GOT3 (cell line): Measurements from ENCODE around the gene PIPOX.

Experiments
- DNase-seq: peaks from one replicate; lab custom pipeline; 2025; ENCODE audit warnings: mixed read lengths; lab: John Stamatoyannopoulos, UW

Gene PIPOX, protein sequence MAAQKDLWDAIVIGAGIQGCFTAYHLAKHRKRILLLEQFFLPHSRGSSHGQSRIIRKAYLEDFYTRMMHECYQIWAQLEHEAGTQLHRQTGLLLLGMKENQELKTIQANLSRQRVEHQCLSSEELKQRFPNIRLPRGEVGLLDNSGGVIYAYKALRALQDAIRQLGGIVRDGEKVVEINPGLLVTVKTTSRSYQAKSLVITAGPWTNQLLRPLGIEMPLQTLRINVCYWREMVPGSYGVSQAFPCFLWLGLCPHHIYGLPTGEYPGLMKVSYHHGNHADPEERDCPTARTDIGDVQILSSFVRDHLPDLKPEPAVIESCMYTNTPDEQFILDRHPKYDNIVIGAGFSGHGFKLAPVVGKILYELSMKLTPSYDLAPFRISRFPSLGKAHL

DNA sequence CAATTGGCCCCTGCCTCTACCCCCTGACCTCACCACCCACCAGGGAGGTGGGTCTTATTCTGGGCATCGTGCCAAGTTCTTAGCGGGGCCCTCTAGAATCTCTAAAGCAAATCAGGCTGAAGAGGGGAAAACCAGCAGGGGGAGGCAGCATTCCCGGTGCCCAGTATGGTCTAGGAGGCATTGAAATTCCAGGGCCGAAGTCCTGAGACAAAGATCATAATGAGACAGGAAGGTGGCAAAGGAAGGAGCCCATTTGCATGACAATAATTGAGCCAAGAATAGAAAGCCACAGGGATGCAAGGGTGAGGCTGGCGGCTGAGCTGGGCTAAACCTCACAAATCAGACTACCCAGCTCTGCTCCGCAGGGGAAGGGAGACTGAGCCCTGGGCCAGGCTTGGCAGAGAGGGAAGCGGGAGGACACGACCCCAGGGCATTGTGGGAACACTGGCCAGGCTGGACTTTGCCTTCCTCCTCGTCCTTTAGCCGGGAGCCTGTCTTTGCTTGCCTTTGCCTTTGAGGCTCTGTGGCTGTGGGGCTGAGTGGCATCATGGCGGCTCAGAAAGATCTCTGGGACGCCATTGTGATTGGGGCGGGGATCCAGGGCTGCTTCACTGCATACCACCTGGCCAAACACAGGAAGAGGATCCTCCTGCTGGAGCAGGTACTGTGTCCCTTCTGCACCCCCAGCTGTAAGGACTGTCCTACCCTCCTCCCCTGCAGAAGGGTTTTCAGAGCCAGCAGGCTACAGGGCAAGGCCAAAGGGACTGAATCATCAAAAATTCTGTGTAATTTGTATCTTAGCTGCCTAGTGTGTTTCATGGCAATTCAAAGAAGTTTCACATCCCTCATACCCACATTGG is at the start of gene PIPOX:
Gene PIPOX, plus strand, starts transcription at position 463 of the 860 bp plus-strand sequence. Its CDS starts 85 bp downstream, at position 548.
- no peak for DNase-seq

DNA sequence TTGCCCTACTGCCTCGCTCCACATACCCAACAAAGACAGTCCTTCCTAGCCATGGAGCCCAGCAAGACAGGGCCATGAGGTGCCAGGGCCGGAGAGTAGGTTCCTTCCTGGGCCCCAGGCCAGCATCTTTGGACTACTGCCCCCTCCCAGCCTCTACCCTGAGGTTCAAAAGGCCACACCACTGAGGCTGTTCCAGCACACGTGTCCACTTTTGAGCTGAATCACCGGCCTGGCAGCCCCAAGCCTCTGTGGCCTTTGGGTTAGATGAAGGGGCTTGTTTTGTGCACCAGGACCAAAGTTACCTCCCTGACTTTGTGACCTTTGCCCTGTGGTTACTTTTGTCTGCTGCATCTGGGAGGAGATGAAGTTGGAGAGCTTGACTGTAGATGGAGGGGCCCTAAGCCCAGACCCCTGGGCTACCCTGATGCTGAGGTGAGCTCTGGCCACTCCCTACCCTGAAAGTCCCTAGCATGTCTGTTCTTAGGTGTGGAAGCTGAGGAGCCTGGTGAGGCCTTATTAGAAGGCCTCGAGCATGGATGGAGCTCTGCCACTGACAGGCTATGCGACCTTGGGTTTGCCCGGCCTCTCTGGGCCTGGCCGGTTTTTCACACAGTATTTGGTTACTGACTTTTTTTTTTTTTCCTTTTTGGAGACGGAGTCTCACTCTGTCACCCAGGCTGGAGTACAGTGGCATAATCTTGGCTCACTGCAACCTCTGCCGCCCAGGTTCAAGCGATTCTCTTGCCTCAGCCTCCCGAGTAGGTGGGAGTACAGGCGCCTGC is 49.1 kb upstream of the PIPOX start:
- no peak for DNase-seq

DNA sequence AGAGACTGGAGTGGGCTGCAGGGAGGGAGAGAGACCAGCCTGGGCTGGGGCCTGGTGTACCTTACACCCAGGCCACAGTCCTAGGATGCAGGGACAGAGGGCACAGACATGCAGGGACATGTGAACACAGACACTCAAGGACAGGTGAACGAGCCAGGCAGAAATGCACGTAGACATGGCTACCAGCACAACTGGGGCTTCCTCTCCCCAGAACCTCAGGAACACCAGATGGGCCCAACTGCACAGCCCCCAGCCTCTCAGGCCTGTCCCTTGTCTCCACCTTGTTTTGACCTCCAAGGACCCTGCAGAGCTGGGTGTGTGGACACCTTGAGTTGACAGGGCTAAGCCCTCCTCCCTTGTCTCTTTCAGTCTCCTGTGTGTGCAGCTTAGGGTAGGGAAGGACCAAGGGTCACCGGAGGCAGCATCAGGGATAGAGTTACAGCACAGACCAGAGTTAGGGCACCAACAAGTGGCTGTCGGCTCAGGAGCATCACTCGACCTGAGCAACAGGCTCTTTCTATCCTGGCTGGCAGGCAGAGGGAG is 46.3 kb upstream of the PIPOX start:
- DNase-seq = no peak

DNA sequence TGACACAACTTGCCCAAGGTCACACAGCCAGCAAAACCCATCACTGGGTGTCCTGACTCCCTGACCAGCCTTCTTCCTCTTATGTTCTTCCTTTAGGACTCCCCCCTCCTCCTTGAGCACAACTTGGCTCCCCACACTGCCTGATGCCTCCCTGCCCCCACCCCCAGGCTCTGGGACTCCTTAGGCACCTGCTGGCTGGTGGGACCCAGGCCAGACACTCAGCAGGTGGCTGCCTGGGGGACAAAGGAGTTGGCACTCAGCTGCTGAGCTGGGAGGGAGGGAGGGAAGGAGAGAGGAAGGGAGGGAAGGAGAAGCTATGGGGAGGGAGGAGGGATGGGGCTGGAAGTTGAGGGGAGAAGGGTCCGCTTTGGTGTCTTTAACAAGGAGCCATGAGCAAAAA is 45.1 kb upstream of the PIPOX start:
- no peak for DNase-seq

DNA sequence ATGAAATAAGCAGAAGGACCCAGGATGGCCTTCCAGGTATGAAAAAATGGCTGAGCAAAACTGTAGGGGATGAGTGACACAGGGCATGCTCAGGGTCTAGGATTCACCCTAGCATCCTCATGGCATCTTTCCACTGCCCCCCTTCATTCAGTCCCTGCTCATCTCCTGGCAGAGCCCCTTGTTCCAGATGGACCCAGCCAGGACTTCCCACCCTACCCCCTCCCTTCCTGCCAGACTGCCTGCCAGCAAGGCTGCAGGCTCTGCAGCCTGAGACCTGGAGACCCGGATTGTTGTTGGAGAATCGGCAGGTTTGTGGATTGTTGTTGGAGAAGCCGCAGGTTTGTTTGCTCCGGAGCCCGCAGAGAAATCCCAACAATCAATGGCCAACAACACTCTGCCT is 43.7 kb upstream of the PIPOX start:
- DNase-seq = no peak

DNA sequence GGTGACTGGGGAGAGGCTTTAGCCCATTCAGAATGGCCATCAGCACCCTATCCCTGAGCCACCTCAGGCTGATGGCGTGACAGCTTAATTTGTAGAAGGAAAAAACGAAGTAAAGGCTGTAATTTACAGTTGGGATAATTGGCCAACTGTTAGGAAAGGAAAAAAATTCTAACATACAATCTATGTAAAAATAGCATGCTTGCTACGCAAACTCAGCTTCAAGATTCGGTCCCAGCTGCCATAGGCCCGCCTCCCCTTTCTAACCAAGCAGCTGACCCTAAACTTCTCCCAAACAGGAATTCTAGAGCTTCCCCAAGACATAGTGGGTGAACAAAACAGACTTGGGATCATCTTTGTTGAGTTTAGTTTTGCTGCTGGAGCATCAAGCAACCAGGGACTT is 42.0 kb upstream of the PIPOX start:
- DNase-seq = no peak

DNA sequence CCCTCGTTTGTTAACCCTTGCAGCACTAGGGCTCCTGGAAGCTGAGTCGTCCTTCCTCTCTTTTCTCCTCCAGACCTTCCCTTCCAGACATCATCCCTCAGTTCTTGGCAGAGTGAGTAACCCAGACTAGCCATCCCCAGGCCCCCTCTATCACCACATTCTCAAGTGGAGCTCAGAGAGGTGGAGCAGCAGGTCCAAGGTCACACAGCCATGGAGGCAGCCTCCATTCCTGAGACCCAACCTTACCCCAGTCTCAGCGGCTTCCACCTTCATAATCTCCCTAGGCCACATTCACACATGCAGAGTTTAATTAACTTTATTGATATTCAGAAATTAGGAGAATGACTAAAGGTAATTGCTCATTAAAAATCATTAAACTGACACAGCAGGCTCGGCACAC is 40.1 kb upstream of the PIPOX start:
- DNase-seq = no peak

DNA sequence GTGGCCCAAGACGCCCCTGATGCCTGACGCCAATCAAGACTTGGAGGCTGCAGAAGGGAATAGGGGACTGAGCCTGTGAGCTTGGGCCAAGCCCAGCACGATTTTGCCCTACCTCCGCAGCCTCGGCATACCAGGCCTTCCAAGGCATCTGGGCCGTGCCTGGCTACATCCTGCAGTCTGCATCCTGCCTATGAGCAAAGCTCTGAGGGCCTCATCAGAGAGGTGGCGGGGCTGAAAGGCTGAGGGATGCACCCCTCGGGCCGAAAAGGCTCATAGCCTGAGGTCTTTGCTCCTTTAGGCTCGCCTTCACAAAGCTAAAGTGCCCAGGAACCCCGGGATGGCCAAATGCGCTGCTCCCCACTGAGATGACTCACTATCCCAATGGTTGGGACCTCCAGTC is 39.7 kb upstream of the PIPOX start:
- DNase-seq = no peak

DNA sequence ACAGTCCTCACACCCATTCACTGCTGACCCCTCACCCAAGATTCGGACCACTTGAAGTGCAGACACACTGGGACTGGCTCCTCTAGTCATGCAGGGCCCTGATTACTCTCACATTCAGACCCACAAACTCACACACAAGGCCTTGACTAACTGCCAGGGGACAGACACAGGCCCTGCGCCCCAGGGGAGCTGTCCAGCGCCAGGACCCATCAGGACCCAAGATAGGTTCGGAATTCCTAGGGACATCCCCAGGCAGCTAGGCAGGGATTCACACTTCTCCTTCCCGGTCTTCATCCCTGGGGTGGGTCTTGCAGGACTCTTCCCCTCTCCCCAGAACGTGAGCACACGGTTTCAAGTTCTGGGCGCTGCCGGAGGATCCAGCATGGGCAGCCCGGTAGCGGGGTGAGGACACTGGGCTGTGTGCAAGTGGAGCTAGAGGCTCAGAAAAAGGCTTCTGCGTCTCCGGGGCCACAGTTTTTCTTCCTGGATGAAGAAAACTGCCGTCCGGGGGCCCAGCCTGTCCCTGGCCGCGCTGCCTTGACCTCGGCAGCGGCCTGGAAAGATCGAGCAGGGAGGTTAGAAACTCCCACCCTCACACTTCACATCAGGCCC is 38.8 kb upstream of the PIPOX start:
- no peak for DNase-seq

DNA sequence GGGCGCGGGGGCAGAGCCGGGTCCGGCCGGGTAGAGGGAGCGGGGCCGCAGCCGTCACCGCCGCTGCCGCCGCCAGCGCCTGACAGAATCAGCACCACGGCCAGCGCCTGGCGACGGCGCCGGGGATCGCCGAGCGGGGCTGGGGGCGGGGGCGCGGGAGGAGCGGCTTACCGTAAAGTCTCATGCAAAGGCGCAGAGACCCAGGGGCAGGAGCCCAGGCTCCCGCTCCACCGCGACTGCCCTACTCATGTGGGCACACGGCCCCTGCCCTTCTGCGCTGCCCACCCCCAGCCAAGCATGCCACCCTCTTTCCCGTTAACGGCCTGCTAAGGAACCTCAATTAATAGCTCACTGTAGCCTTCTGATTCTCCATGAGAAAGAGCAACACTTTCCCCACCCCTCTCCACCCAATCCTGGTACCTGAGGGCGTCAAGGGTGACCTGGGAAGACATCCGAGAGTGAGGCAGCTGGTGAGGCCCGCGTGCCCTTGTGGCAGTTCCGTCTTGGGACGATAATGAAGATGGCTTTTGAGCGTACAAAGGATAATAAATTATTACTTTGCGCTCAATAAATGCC is 36.9 kb upstream of the PIPOX start, which contains the start of gene SEZ6:
Gene SEZ6, minus strand, starts transcription at position 98 of the 576 bp plus-strand sequence. CDS start 164 bp downstream, outside the sequence.
- DNase-seq = peak; percentile 11

DNA sequence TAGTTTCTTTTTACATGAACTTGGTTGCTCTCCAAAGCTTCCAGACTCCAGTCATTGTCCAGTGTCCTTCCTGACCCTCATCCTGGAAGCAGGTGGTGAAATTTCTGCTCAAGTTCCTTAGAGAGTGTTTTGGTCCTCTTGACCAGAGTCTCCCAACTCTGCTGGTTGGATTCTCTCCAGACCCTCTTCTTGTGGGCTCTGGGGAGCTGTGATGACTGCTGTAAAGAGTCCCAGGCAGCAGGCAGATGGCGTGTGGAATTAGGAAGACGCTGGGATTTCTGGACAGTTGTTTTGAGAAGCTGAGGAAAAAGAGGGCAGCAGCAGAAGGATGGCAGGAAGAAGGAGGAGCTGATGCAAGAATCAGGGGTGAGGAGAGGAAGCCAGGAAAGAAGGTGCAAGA is 35.5 kb upstream of the PIPOX start:
- DNase-seq = no peak

DNA sequence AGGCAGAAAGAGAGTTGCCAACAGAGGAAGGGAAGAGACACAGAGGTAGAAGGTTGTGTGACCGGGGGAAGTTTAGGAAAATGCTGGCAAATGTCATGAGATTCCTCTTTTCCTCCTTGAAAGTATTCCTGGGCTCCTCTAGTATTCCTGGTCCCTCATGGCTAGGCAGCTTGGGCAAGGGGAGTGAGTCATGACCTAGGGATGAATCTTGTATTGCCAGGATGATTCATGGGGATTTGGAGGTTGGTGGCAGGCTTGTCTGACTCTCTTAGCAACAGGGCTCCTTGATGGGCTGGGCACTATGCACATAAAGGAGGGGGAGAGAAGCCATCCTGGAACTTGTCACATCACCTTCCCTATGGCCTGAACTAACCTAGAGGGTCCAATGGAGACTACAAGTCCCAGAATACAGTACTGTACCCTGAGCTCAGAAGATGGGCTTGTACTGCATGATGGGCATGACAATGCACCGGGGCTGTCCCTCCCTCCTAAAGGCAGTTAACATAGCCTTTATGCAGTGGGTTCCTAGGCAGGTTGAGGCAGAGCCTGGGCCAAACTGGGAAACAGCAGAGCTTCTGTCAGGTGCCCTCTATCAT is 35.0 kb upstream of the PIPOX start:
- peak; percentile 17 for DNase-seq

DNA sequence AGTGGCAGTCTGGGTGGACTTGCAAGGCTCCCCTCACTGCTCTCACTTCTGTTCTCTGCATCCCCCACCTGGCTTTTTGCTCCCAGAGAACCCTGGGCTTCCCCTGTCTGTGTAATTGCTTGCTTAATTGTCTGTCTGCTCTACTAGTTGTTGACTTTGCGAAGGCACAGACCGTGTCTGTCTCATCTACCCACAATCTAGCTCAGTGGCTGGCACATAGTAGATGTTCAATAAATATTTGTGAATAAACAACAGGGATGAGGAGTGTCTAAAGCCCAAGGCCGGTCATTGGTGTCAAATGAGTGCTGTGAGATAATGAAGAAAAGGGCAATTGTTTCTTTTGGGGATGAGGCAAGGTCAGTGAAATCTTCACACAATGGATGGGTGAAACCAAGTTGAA is 34.4 kb upstream of the PIPOX start:
- DNase-seq = no peak

DNA sequence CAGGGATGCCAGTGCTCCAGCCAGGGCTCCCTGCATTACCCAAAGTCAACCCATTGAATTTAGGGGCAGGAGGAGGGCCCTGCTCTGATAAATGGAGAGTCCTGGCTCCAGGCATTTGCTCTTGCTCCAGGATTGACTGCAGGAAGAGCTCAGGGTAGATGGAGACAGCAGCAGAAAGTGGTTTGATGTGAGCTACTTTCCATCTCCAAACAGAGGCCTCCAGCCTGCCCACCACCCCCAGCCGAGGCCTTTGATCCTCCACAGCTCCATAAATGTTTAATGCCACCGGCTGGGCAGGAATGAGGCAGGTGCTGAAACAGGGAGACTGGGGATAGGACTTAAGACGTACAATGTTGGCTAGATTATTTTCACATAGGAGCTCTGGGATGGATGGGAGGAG is 32.8 kb upstream of the PIPOX start:
- DNase-seq = no peak

DNA sequence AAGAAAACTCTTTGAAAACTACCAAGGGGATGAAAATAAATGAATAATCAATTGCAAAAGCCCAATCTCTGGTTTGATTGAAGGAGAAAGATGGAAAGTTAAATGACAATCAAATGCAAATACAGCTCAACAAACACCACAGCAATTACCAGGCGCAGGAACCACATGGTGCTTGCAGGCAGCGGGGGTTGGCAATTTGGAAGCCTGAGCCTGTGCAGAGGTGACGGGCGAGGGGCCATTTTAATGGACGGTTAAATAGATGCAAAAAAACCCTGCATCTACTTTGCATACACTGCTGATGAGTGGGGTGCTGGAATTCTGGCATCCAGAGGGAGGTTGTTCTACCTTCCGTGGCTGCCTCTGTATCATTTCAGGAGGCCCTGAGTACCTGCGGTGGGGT is 32.4 kb upstream of the PIPOX start:
- no peak for DNase-seq

DNA sequence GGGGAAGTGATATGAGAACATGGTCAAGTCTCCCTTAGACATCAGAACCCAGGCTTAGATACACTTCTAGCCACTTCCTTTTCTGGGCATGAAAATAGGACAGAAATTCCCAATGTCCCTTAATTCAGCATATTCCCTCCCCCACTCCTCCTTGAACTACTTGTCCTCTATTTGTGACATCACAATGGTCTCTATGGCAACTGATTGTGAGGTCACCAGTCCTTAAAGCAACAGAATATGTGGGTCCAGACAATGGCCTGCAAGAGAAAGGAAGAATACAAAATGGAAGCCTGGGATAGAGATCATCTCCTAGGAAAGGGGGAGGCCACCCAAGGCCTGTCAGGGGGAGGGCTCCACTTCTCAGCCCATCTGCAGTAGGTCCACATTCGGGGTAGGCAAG is 30.4 kb upstream of the PIPOX start:
- no peak for DNase-seq

DNA sequence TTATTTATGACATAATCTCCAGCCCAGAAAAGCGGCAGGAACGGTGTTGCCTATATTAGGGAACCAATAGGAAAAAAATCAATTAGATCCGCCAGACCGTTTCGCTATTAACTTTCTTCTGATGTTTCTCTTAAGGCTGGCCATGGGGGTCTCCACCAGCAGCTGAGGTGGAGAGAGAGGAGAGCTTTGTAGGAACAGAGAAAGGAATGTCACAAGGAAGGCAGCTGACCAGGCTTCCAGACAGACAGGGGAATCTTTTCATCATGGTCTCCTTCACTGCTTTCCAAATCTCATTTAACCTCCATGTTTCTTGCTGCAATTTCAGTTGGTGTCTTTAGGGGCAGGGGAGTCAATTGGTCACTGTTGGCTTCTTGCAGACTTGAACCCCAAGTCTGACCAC is 28.2 kb upstream of the PIPOX start:
- DNase-seq = no peak

DNA sequence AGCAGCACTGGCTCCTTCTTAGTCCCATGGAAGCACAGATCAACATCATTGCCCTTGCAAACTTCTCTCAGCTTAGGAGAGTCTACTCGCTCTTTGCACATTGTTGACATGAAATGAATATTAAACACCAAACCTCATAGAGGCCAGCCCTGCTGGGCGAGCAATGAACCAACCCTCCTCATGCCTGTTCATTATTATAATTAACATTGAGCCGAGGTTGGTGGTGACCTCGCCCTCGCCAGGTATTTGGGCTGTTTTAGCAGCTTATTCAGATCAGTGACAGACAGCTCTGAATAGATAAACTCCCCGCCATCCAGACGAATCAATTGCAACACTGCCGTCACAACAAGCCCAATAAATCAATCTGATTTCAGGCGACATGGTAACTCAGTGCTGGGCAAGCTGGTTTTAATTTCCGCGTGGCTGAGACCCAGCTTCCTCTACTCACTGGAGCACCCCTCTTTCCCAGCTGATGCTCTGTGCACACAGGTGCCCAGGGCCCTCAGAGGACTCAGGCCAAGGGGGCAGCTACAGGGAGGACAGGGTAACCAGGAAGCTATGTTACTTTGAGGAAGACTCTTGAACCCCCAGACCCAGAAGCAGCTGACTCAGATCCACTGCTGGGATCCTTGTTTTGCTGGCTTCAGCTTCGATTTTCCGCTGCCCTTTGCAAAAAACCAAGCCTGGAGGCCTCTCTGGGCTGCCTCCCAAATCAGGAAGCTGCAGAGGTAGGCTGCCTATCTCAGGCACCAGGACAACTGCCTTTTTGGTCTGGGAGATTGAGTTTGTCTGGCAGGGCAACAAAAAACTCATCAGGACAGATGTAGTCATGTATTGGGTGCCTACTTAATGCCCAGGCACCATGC is 26.4 kb upstream of the PIPOX start:
- DNase-seq = no peak

DNA sequence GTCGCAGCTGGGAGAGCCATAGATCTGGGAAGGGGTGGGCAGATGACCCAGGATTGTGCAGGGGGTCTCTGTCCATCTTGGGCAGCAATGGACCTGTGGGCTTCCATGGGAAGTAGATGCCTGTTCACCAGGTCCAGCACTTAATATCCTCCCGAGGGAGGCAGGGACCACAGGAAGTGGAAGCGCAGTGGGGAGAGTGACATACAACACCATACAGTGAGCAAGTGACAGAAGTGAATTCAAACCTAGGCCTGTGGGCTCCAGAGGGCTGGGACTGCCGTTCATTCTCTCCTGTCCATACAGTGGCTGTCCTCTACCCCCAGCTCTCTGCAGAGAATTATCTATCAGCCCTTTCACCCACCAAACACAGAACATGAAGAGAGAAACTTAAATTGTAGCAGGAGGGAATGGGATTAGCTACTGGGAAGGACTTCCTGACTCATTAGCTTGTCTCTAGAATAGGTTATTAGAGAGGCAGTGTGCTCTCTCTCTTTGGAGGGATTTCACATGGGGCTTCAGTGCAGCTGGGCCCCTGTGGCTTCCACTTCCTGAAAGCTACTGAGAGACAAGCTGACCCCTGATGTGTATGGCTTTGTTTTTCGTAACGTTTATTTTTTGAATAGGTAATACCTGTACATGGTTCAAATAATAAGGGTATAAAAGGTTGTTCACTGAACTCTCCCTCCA is 24.0 kb upstream of the PIPOX start:
- no peak for DNase-seq
